Astrocyte (in vitro differentiated cells and primary cell): ENCODE data around the gene ATF6B. TPM values are rescaled to one million over a fixed set of nuclear protein-coding genes. Genes with fewer than 3 reads are reported as not detected.

Experiments used
- DNase-seq: peaks from one replicate; pipeline ENCODE4 v3.0.0-alpha.2; 2010; ENCODE audit warnings: low read depth
- FAIRE-seq: peaks from 2 replicates; lab custom pipeline; 2011; peaks lifted over from hg19 to GRCh38; lab: Jason Lieb, UNC
- H2AFZ ChIP-seq: 2 replicates; pipeline ENCODE4 v1.6.0; 2012; ENCODE audit warnings: low read depth, low read length, inconsistent platforms
- H3K27ac ChIP-seq: 2 replicates; pipeline ENCODE4 v1.5.1; 2011; ENCODE audit warnings: low read depth, low read length, inconsistent platforms
- H3K27me3 ChIP-seq: 2 replicates; pipeline ENCODE4 v1.6.0; 2011; ENCODE audit warnings: low read length, inconsistent platforms; ENCODE audit not compliant: insufficient read depth
- H3K36me3 ChIP-seq: 2 replicates; pipeline ENCODE4 v1.5.1; 2011; ENCODE audit warnings: low read length, inconsistent platforms; ENCODE audit not compliant: insufficient read depth
- H3K4me1 ChIP-seq: 2 replicates; pipeline ENCODE4 v1.5.1; 2011; ENCODE audit warnings: low read length, inconsistent platforms; ENCODE audit not compliant: insufficient read depth
- H3K4me2 ChIP-seq: 2 replicates; pipeline ENCODE4 v1.6.0; 2012; ENCODE audit warnings: low read length, inconsistent platforms
- H3K4me3 ChIP-seq: 2 replicates; pipeline ENCODE4 v1.5.1; 2011; ENCODE audit warnings: low read depth, mild to moderate bottlenecking, low read length, inconsistent platforms; ENCODE audit not compliant: insufficient read depth
- H3K79me2 ChIP-seq: 2 replicates; pipeline ENCODE4 v1.6.0; 2012; ENCODE audit warnings: mild to moderate bottlenecking, low read length, inconsistent platforms; ENCODE audit not compliant: insufficient read depth
- H3K9ac ChIP-seq: 2 replicates; pipeline ENCODE4 v1.6.0; 2012; ENCODE audit warnings: mild to moderate bottlenecking, low read length, inconsistent platforms
- H3K9me3 ChIP-seq: 2 replicates; pipeline ENCODE4 v1.5.1; 2012; ENCODE audit warnings: low read depth, mild to moderate bottlenecking, low read length, inconsistent platforms; ENCODE audit not compliant: insufficient read depth
- H4K20me1 ChIP-seq: 2 replicates; pipeline ENCODE4 v1.6.0; 2012; ENCODE audit warnings: low read length, inconsistent platforms; ENCODE audit not compliant: insufficient read depth
- H3K27ac Mint-ChIP-seq: one replicate; pipeline ENCODE4 v1.8.0; 2021; ENCODE audit warnings: mild to moderate bottlenecking, mixed read lengths; ENCODE audit not compliant: unreplicated experiment
- H3K27me3 Mint-ChIP-seq: one replicate; pipeline ENCODE4 v1.8.0; 2021; ENCODE audit warnings: low read depth, mixed read lengths; ENCODE audit not compliant: unreplicated experiment
- H3K36me3 Mint-ChIP-seq: one replicate; pipeline ENCODE4 v1.8.0; 2021; ENCODE audit warnings: low read depth, mixed read lengths; ENCODE audit not compliant: unreplicated experiment
- H3K4me1 Mint-ChIP-seq: one replicate; pipeline ENCODE4 v1.8.0; 2021; ENCODE audit warnings: low read depth, mixed read lengths; ENCODE audit not compliant: unreplicated experiment
- H3K4me3 Mint-ChIP-seq: one replicate; pipeline ENCODE4 v1.8.0; 2021; ENCODE audit warnings: mild to moderate bottlenecking, moderate library complexity, mixed read lengths; ENCODE audit not compliant: unreplicated experiment
- H3K9me3 Mint-ChIP-seq: one replicate; pipeline ENCODE4 v1.8.0; 2021; ENCODE audit warnings: mild to moderate bottlenecking, mixed read lengths; ENCODE audit not compliant: unreplicated experiment
- CTCF ChIP-seq: IDR thresholded peaks from 2 replicates; pipeline ENCODE4 v1.5.1; 2011; ENCODE audit warnings: low read depth, mild to moderate bottlenecking, inconsistent platforms, low read length, moderate library complexity; ENCODE audit not compliant: insufficient read depth
- EZH2 ChIP-seq: IDR thresholded peaks from 2 replicates; pipeline ENCODE4 v1.6.1; 2012; ENCODE audit warnings: mild to moderate bottlenecking, low read length, inconsistent platforms; ENCODE audit not compliant: insufficient read depth
- total RNA-seq: library from RNA; stranded (reverse); gene quantifications from 2 replicates; pipeline ENCODE4 v1.2.1, GENCODE V29; 2021

Gene ATF6B
- total RNA-seq, 1 donor from 2014 or later = 68.7 TPM

GRCh38 chr6:32109765-32110160 is 18.3 kb downstream of the ATF6B start:
- H3K36me3 Mint-ChIP-seq = peaks cover 8% of the 10 kb centered on the region
- peaks cover 19% of the 10 kb centered on the region for H3K4me1 Mint-ChIP-seq
- Histone ChIP-seq H3K27me3 (peaks cover 9% of the 10 kb centered on the region), H2AFZ (no peak overlapping the region), H3K36me3 (no peaks in the 10 kb centered on the region), H3K27ac (no peak overlapping the region), H3K9me3 (peaks cover 3% of the 10 kb centered on the region), H4K20me1 (peaks cover 11% of the 10 kb centered on the region), H3K4me2 (no peak overlapping the region), H3K79me2 (no peaks in the 10 kb centered on the region), H3K4me1 (peaks cover 15% of the 10 kb centered on the region), H3K4me3 (no peak overlapping the region), H3K9ac (no peak overlapping the region)
- H3K4me3 Mint-ChIP-seq = no peak overlapping the region
- H3K27me3 Mint-ChIP-seq = peaks cover 60% of the 10 kb centered on the region
- TF ChIP-seq EZH2 = no peak
- no peak for TF ChIP-seq CTCF
- DNase-seq (no peak), FAIRE-seq (no peak)
- no peaks in the 10 kb centered on the region for H3K9me3 Mint-ChIP-seq
- no peak overlapping the region for H3K27ac Mint-ChIP-seq

- DNase-seq (no peak), FAIRE-seq (no peak)
- Mint-ChIP-seq H3K27ac (no peak within 1 kb of the TSS), H3K27me3 (peaks cover 63% of the 10 kb centered on the region), H3K9me3 (no peaks in the 10 kb centered on the region), H3K4me3 (peak within 1 kb of the TSS; percentile 8), H3K4me1 (peaks cover 17% of the 10 kb centered on the region), H3K36me3 (peaks cover 6% of the 10 kb centered on the region)
- H3K36me3 ChIP-seq = no peaks in the 10 kb centered on the region
- TF ChIP-seq EZH2 (no peak), CTCF (no peak)
- H3K9ac ChIP-seq = no peak within 1 kb of the TSS
- peaks cover 5% of the 10 kb centered on the region for H3K9me3 ChIP-seq
- no peak within 1 kb of the TSS for H2AFZ ChIP-seq
- H3K27me3 ChIP-seq = peaks cover 9% of the 10 kb centered on the region
- H3K4me2 ChIP-seq = peak within 1 kb of the TSS; percentile 14
- peaks cover 11% of the 10 kb centered on the region for H4K20me1 ChIP-seq
- H3K27ac ChIP-seq = no peak within 1 kb of the TSS
- no peaks in the 10 kb centered on the region for H3K79me2 ChIP-seq
- peaks cover 11% of the 10 kb centered on the region for H3K4me1 ChIP-seq
- H3K4me3 ChIP-seq = no peak within 1 kb of the TSS
Observed at GRCh38 chr6:32109114-32109764, 18.8 kb downstream of the ATF6B start, which contains the start of gene TNXB. Gene TNXB (minus strand): TSS chr6:32109338. CDS start chr6:32098198, 11,140 bp downstream.

GRCh38 chr6:32108727-32109113 is 19.3 kb downstream of the ATF6B start:
- Histone ChIP-seq H3K27me3 (peaks cover 9% of the 10 kb centered on the region), H3K36me3 (no peaks in the 10 kb centered on the region), H3K79me2 (no peaks in the 10 kb centered on the region), H3K4me1 (peaks cover 6% of the 10 kb centered on the region), H4K20me1 (peaks cover 11% of the 10 kb centered on the region), H3K27ac (no peak overlapping the region), H3K4me2 (no peak overlapping the region), H3K9ac (no peak overlapping the region), H3K9me3 (peaks cover 5% of the 10 kb centered on the region), H3K4me3 (no peak overlapping the region), H2AFZ (no peak overlapping the region)
- Mint-ChIP-seq H3K36me3 (peaks cover 6% of the 10 kb centered on the region), H3K4me1 (peaks cover 17% of the 10 kb centered on the region), H3K9me3 (no peaks in the 10 kb centered on the region), H3K27me3 (peaks cover 68% of the 10 kb centered on the region), H3K27ac (no peak overlapping the region), H3K4me3 (no peak overlapping the region)
- DNase-seq = no peak
- no peak for FAIRE-seq
- TF ChIP-seq EZH2 = no peak
- no peak for TF ChIP-seq CTCF
